H1 (cell line): ENCODE data around the gene POU2F2. TPM values are rescaled to one million over a fixed set of nuclear protein-coding genes. Genes with fewer than 3 reads are reported as not detected.

Experiments
- ATF2 ChIP-seq: IDR thresholded peaks from 2 replicates; pipeline ENCODE4 v1.6.1; 2012; ENCODE audit warnings: low read length, inconsistent platforms
- BRCA1 ChIP-seq: IDR thresholded peaks from 2 replicates; pipeline ENCODE4 v1.6.1; 2012; ENCODE audit warnings: low read depth, low read length, improper control_type of control experiment
- CHD1 ChIP-seq: IDR thresholded peaks from 2 replicates; pipeline ENCODE4 v1.6.1; 2012; ENCODE audit warnings: low read depth, low read length, improper control_type of control experiment
- CHD7 ChIP-seq: fragments of 300-600 bp; sonication (generic); IDR thresholded peaks from 2 replicates; pipeline ENCODE4 v1.7.1; 2012; ENCODE audit warnings: low read length, moderate library complexity, mild to moderate bottlenecking, inconsistent platforms; ENCODE audit not compliant: insufficient replicate concordance
- EP300 ChIP-seq, 2 experiments: IDR thresholded peaks; 1 replicate in 1 of 2; 2 replicates in 1 of 2; pipeline ENCODE4 v1.6.1; 2011 to 2012; ENCODE audit warnings: low read depth in 2 of 2, low read length in 2 of 2, mild to moderate bottlenecking in 2 of 2, borderline replicate concordance in 1 of 2, inconsistent platforms in 1 of 2, moderate library complexity in 1 of 2
- MAX ChIP-seq: IDR thresholded peaks from 2 replicates; pipeline ENCODE4 v1.6.1; 2012; ENCODE audit warnings: inconsistent platforms
- SP2 ChIP-seq: IDR thresholded peaks from 2 replicates; pipeline ENCODE4 v1.6.1; 2012; ENCODE audit warnings: mild to moderate bottlenecking, low read length, inconsistent platforms
- TAF7 ChIP-seq: optimal IDR thresholded peaks from 2 replicates; pipeline ENCODE3; 2011; ENCODE audit warnings: low read depth, mild to moderate bottlenecking, inconsistent platforms, low read length, moderate library complexity, borderline replicate concordance
- TEAD4 ChIP-seq: IDR thresholded peaks from 2 replicates; pipeline ENCODE4 v1.6.1; 2012; ENCODE audit warnings: low read depth, low read length, inconsistent platforms, mixed read lengths
- YY1 ChIP-seq: IDR thresholded peaks from 2 replicates; pipeline ENCODE4 v1.6.1; 2011; ENCODE audit warnings: low read depth, mild to moderate bottlenecking, low read length
- polyA plus RNA-seq, 7 experiments: library from polyadenylated mRNA; depleted of rRNA in 3 of 7; stranded (reverse) in 5 of 7; unstranded in 2 of 7; fragments of >200 nt in 5 of 7; fragments of 200-250 nt in 2 of 7; gene quantifications; 1 replicate in 5 of 7; 2 replicates in 1 of 7; 4 replicates in 1 of 7; pipeline versions ENCODE4 v1.2.1 to v1.2.3, GENCODE V29; 2011 to 2013; ENCODE audit warnings: missing spikeins in 2 of 7, mixed read lengths in 2 of 7
- total RNA-seq: library from RNA; stranded (reverse); fragmentation: NEBNext Ultra II Directional; extraction: Animal tissue kit (Norgen Biotek cat#: 25700); gene quantifications from 2 replicates; pipeline ENCODE4 v1.2.1, GENCODE V29; 2021

POU2F2 gene
- total and polyA plus RNA-seq, 2 of the 8 experiments (the other 6 are each of a cell fraction or from before 2014, with no cell fraction given): 5.0 to 6.1 TPM

- TF ChIP-seq CHD7: no peak
- TF ChIP-seq BRCA1: no peak
- no peak for TF ChIP-seq YY1
- no peak for TF ChIP-seq TEAD4
- no peak for TF ChIP-seq CHD1
- TF ChIP-seq EP300 (IDR thresholded peaks at IDR 0.05; ENCODE audit: borderline replicate concordance in 1 of 2, low read depth in 2 of 2, low read length in 2 of 2): no peak
- TF ChIP-seq ATF2: no peak
- TF ChIP-seq SP2: no peak
- TF ChIP-seq MAX: no peak
- no peak for TF ChIP-seq TAF7
These were observed 34.8 kb downstream of the POU2F2 start (continued) for GRCh38 chr19:42097461-42097860.
